Neural progenitor cell (in vitro differentiated cells): ENCODE data around the gene TMEM51. TPM values are rescaled to one million over a fixed set of nuclear protein-coding genes. Genes with fewer than 3 reads are reported as not detected.
A peak's percentile ranks its signal among the peaks of the same experiment; 100 is the strongest.

ENCODE experiments used
- DNase-seq: peaks from one replicate; pipeline ENCODE4 v3.0.0-alpha.2; 2016; ENCODE audit warnings: low spot score
- H2AFZ ChIP-seq: fragments of 200-600 bp; sonication (generic); replicated peaks from 2 replicates; pipeline ENCODE4 v1.6.1; 2016; ENCODE audit warnings: antibody characterized with exemption
- H3F3A ChIP-seq: fragments of 200-600 bp; sonication (generic); 2 replicates; pipeline ENCODE4 v1.6.1; 2016; ENCODE audit warnings: antibody characterized with exemption, low read depth
- H3K27ac ChIP-seq: fragments of 200-600 bp; sonication (generic); 2 replicates; pipeline ENCODE4 v1.5.1; 2016; ENCODE audit warnings: mild to moderate bottlenecking
- H3K27me3 ChIP-seq: fragments of 200-600 bp; sonication (generic); 2 replicates; pipeline ENCODE4 v1.6.1; 2016; ENCODE audit warnings: mild to moderate bottlenecking, moderate library complexity
- H3K36me3 ChIP-seq: fragments of 200-600 bp; sonication (generic); 2 replicates; pipeline ENCODE4 v1.5.1; 2016
- H3K4me1 ChIP-seq: fragments of 200-600 bp; sonication (generic); 2 replicates; pipeline ENCODE4 v1.6.1; 2016; ENCODE audit warnings: mixed run types
- H3K4me2 ChIP-seq: fragments of 200-600 bp; sonication (generic); 2 replicates; pipeline ENCODE4 v1.6.1; 2016
- H3K4me3 ChIP-seq: fragments of 200-600 bp; sonication (generic); 2 replicates; pipeline ENCODE4 v1.5.1; 2016
- H3K79me2 ChIP-seq: fragments of 200-600 bp; sonication (generic); 2 replicates; pipeline ENCODE4 v1.6.1; 2016; ENCODE audit warnings: low read depth
- H3K9ac ChIP-seq: fragments of 200-600 bp; sonication (generic); 2 replicates; pipeline ENCODE4 v1.6.1; 2016
- H3K9me3 ChIP-seq: fragments of 200-600 bp; sonication (generic); 2 replicates; pipeline ENCODE4 v1.5.1; 2016; ENCODE audit warnings: low read depth
- H4K20me1 ChIP-seq: fragments of 200-600 bp; sonication (generic); 2 replicates; pipeline ENCODE4 v1.6.1; 2016; ENCODE audit warnings: low read depth
- H3K27ac Mint-ChIP-seq: 3 replicates; pipeline ENCODE4 v1.8.0; 2021; ENCODE audit warnings: mixed read lengths
- H3K27me3 Mint-ChIP-seq: 2 replicates; pipeline ENCODE4 v1.8.0; 2022; ENCODE audit warnings: low read depth, mild to moderate bottlenecking, inconsistent platforms, moderate library complexity, mixed read lengths; ENCODE audit not compliant: insufficient read depth
- H3K36me3 Mint-ChIP-seq: 3 replicates; pipeline ENCODE4 v1.8.0; 2021; ENCODE audit warnings: mixed read lengths
- H3K4me1 Mint-ChIP-seq: 3 replicates; pipeline ENCODE4 v1.8.0; 2021; ENCODE audit warnings: mixed read lengths
- H3K4me3 Mint-ChIP-seq: 3 replicates; pipeline ENCODE4 v1.8.0; 2021; ENCODE audit warnings: mild to moderate bottlenecking, moderate library complexity, mixed read lengths
- H3K9me3 Mint-ChIP-seq: 3 replicates; pipeline ENCODE4 v1.8.0; 2020; ENCODE audit warnings: mixed read lengths
- CTCF ChIP-seq: fragments of 200-600 bp; sonication (generic); IDR thresholded peaks from 2 replicates; pipeline ENCODE4 v1.5.1; 2017; ENCODE audit warnings: antibody characterized with exemption, mild to moderate bottlenecking
- EZH2 ChIP-seq: fragments of 200-600 bp; sonication (generic); IDR thresholded peaks from 2 replicates; pipeline ENCODE4 v1.6.1; 2017; ENCODE audit warnings: antibody characterized with exemption, mild to moderate bottlenecking, moderate library complexity
- EZH2phosphoT487 ChIP-seq: fragments of 200-600 bp; sonication (generic); IDR thresholded peaks from 2 replicates; pipeline ENCODE4 v1.6.1; 2017; ENCODE audit warnings: antibody characterized with exemption
- total RNA-seq: library from RNA; depleted of rRNA; stranded (reverse); fragments of >200 nt; gene quantifications from 2 replicates; pipeline ENCODE4 v1.2.3, GENCODE V29; 2015; ENCODE audit warnings: low replicate concordance

The TMEM51 gene
- total RNA-seq, 1 donor from 2014 or later: 5.2 TPM

- Histone ChIP-seq H3K4me1 (peaks cover 19% of the 10 kb centered on the region), H3K4me2 (peak overlapping the region; percentile 84), H3K4me3 (peak overlapping the region; percentile 86), H2AFZ (peak overlapping the region; percentile 89), H3K79me2 (no peaks in the 10 kb centered on the region), H3K9ac (no peak overlapping the region), H3F3A (peaks cover 15% of the 10 kb centered on the region), H3K27ac (no peak overlapping the region), H3K27me3 (peaks cover 66% of the 10 kb centered on the region), H4K20me1 (peaks cover 33% of the 10 kb centered on the region), H3K9me3 (no peaks in the 10 kb centered on the region), H3K36me3 (no peaks in the 10 kb centered on the region)
- peaks cover 4% of the 10 kb centered on the region for H3K36me3 Mint-ChIP-seq
- peak overlapping the region; percentile 3 for H3K27ac Mint-ChIP-seq
- peak overlapping the region; percentile 89 for H3K4me3 Mint-ChIP-seq
- DNase-seq: peak; percentile 88
- H3K4me1 Mint-ChIP-seq: peaks cover 48% of the 10 kb centered on the region
- TF ChIP-seq EZH2 (peak; percentile 75), EZH2phosphoT487 (no peak), CTCF (peak; percentile 74)
- peaks cover 22% of the 10 kb centered on the region for H3K27me3 Mint-ChIP-seq
- no peaks in the 10 kb centered on the region for H3K9me3 Mint-ChIP-seq
These were observed 414 bp downstream of the TMEM51 start for GRCh38 chr1:15153842-15154479.

- Histone ChIP-seq H2AFZ (peak overlapping the region; percentile 89), H3K9ac (no peak overlapping the region)
- no peaks in the 10 kb centered on the region for H3K9me3 Mint-ChIP-seq
These were observed 1.0 kb downstream of the TMEM51 start for GRCh38 chr1:15154480-15155036.

GRCh38 chr1:15155191-15155590 lies 1.6 kb downstream of the TMEM51 start:
- Mint-ChIP-seq H3K4me1 (peaks cover 53% of the 10 kb centered on the region), H3K4me3 (peak overlapping the region; percentile 61), H3K27me3 (peaks cover 20% of the 10 kb centered on the region), H3K27ac (peak overlapping the region; percentile 5), H3K36me3 (peaks cover 4% of the 10 kb centered on the region), H3K9me3 (no peaks in the 10 kb centered on the region)
- H3K36me3 ChIP-seq: no peaks in the 10 kb centered on the region
- H4K20me1 ChIP-seq: peaks cover 33% of the 10 kb centered on the region
- peaks cover 19% of the 10 kb centered on the region for H3K4me1 ChIP-seq
- peak overlapping the region; percentile 84 for H3K4me2 ChIP-seq
- H3K79me2 ChIP-seq: no peaks in the 10 kb centered on the region
- no peaks in the 10 kb centered on the region for H3K9me3 ChIP-seq
- H2AFZ ChIP-seq: no peak overlapping the region
- no peak for TF ChIP-seq CTCF
- TF ChIP-seq EZH2: no peak
- TF ChIP-seq EZH2phosphoT487: no peak
- DNase-seq: no peak
- H3K4me3 ChIP-seq: no peak overlapping the region
- no peak overlapping the region for H3K9ac ChIP-seq
- peaks cover 15% of the 10 kb centered on the region for H3F3A ChIP-seq
- H3K27me3 ChIP-seq: peaks cover 53% of the 10 kb centered on the region
- no peak overlapping the region for H3K27ac ChIP-seq

More at GRCh38 chr1:15154480-15155036, 1.0 kb downstream of the TMEM51 start:
- peak overlapping the region; percentile 89 for H3K4me3 Mint-ChIP-seq
- Histone ChIP-seq H3K36me3 (no peaks in the 10 kb centered on the region), H3K9me3 (no peaks in the 10 kb centered on the region), H3K79me2 (no peaks in the 10 kb centered on the region), H3F3A (peaks cover 15% of the 10 kb centered on the region), H4K20me1 (peaks cover 33% of the 10 kb centered on the region), H3K4me1 (peaks cover 19% of the 10 kb centered on the region), H3K4me2 (peak overlapping the region; percentile 84), H3K27ac (no peak overlapping the region), H3K4me3 (peak overlapping the region; percentile 86), H3K27me3 (peaks cover 60% of the 10 kb centered on the region)
- H3K27ac Mint-ChIP-seq: peak overlapping the region; percentile 3
- H3K27me3 Mint-ChIP-seq: peaks cover 22% of the 10 kb centered on the region
- peak; percentile 73 for DNase-seq
- peaks cover 4% of the 10 kb centered on the region for H3K36me3 Mint-ChIP-seq
- peaks cover 51% of the 10 kb centered on the region for H3K4me1 Mint-ChIP-seq
- no peak for TF ChIP-seq EZH2phosphoT487
- TF ChIP-seq CTCF: no peak
